Heart left ventricle (tissue), 13 donors: ENCODE results near the gene TBC1D10B.

Experiments
- CTCF ChIP-seq, 12 donors: fragments of 200-600 bp; sonication (generic) in 4 of 12; IDR thresholded peaks; one replicate each; pipeline versions ENCODE4 v1.5.0 to v1.8.0; 2018 to 2022; ENCODE audit warnings: antibody characterized with exemption in 12 of 12, mild to moderate bottlenecking in 5 of 12
- POLR2A ChIP-seq, 2 donors: fragments of 450-650 bp; IDR thresholded peaks; one replicate each; pipeline ENCODE4 v1.6.1; 2017; ENCODE audit warnings: antibody characterized with exemption in 2 of 2, mild to moderate bottlenecking in 2 of 2, moderate library complexity in 2 of 2
- donor health status: ischemic (EF 13 %, LVEDD 7.1; RV severe dilation, severe dysfunction).
- donor health status: DM: no; HTN: yes; CAD: no.
- donor health status: DM: no; HTN: no; CAD: no.
- donor health status: ischemic (EF 25% LVEDD 6.9; RV normal size, moderate dysfunction).
- donor health status: ischemic (EF 25% LVEDD 5.7; RV mildly dilated, moderate dysfunction).
- donor health status: ischemic (EF 35%, LVEDD 5.7; RV mildly dilated, moderate dysfunction).
- donor health status: nonischemic (EF 11% LVEDD 7.7; RV severe dilation, severe dysfunction).
- donor health status: DM: yes; HTN: yes; CAD: no.
- donor health status: PGD.
- donor health status: ischemic (EF 29% LVEDD 5.4; RV normal size, mild dysfunction).
- donor health status: nonischemic (EF 23%, LVEDD 6.1; RV moderate dilation, normal function).

- TF ChIP-seq CTCF (IDR thresholded peaks at IDR 0.05) (no peak), POLR2A (IDR thresholded peaks at IDR 0.05) (no peak)
These were observed 11.2 kb upstream of the TBC1D10B start for GRCh38 chr16:30381291-30382041.
